ENCODE results near the gene SRA1.

- TF ChIP-seq EZH2 (IDR thresholded peaks at IDR 0.05) (no peak), POLR2AphosphoS5 (IDR thresholded peaks at IDR 0.05; ENCODE audit: borderline replicate concordance, low read depth, low read length) (no peak), FOXP2 (optimal IDR thresholded peaks at IDR 0.05; ENCODE audit: control extremely low read depth, extremely low read length, insufficient read depth) (no peak)
Observed at GRCh38 chr5:140513124-140513523, 44.1 kb downstream of the SRA1 start.

Data from SK-N-MC (cell line).